ENCODE measurements around the gene PDCD7.

Gene PDCD7

GRCh38 chr15:65115086-65115485, 18.5 kb downstream of the PDCD7 start, which contains the start of gene UBAP1L:
Gene UBAP1L, minus strand, starts transcription at chr15:65115200. Its CDS starts 8,985 bp downstream, at chr15:65106215.
- no peak within 1 kb of the TSS for H3K4me2 ChIP-seq (ENCODE audit: insufficient read depth, low read length)
- ATAC-seq (ENCODE audit: insufficient read depth, low read depth) (no peak), DNase-seq (no peak)
- no peaks in the 10 kb centered on the region for H3K27me3 ChIP-seq (ENCODE audit: insufficient read depth, low read length, poor library complexity)
- H2AFZ ChIP-seq (ENCODE audit: low read depth, low read length) = no peak within 1 kb of the TSS
- peaks cover 65% of the 10 kb centered on the region for H3K36me3 ChIP-seq (ENCODE audit: insufficient read depth, low read length)
- no peak for TF ChIP-seq CTCF (IDR thresholded peaks at IDR 0.05; ENCODE audit: borderline replicate concordance, extremely low read depth, low read length, poor library complexity, severe bottlenecking)
- no peak for TF ChIP-seq EZH2 (IDR thresholded peaks at IDR 0.05; ENCODE audit: borderline replicate concordance, low read depth, low read length, severe bottlenecking)
- H3K9me3 ChIP-seq (ENCODE audit: insufficient read depth, low read length, severe bottlenecking) = no peaks in the 10 kb centered on the region
- H3K9ac ChIP-seq (ENCODE audit: low read depth, low read length) = no peak within 1 kb of the TSS
- no peaks in the 10 kb centered on the region; the same call in 1 of the 2 replicates for H4K20me1 ChIP-seq (ENCODE audit: insufficient read depth, low read length)
- H3K79me2 ChIP-seq (ENCODE audit: insufficient read depth, low read length) = no peaks in the 10 kb centered on the region
- no peak within 1 kb of the TSS for H3K27ac ChIP-seq (ENCODE audit: low read length)
- H3K4me1 ChIP-seq (ENCODE audit: insufficient read depth, low read length) = no peaks in the 10 kb centered on the region
- no peak within 1 kb of the TSS for H3K4me3 ChIP-seq (ENCODE audit: low read depth in 1 of 2, low read length in 2 of 2)

- Histone ChIP-seq H3K9ac (ENCODE audit: low read depth, low read length) (no peak overlapping the region), H3K4me3 (ENCODE audit: low read depth in 1 of 2, low read length in 2 of 2) (no peak overlapping the region), H3K79me2 (ENCODE audit: insufficient read depth, low read length) (no peaks in the 10 kb centered on the region), H3K4me1 (ENCODE audit: insufficient read depth, low read length) (no peaks in the 10 kb centered on the region), H3K4me2 (ENCODE audit: insufficient read depth, low read length) (no peak overlapping the region), H3K36me3 (ENCODE audit: insufficient read depth, low read length) (peaks cover 37% of the 10 kb centered on the region), H2AFZ (ENCODE audit: low read depth, low read length) (no peak overlapping the region), H4K20me1 (ENCODE audit: insufficient read depth, low read length) (no peaks in the 10 kb centered on the region), H3K9me3 (ENCODE audit: insufficient read depth, low read length, severe bottlenecking) (no peaks in the 10 kb centered on the region), H3K27me3 (ENCODE audit: insufficient read depth, low read length, poor library complexity) (no peaks in the 10 kb centered on the region), H3K27ac (ENCODE audit: low read length) (no peak overlapping the region)
- no peak for TF ChIP-seq EZH2 (IDR thresholded peaks at IDR 0.05; ENCODE audit: borderline replicate concordance, low read depth, low read length, severe bottlenecking)
- no peak for TF ChIP-seq CTCF (IDR thresholded peaks at IDR 0.05; ENCODE audit: borderline replicate concordance, extremely low read depth, low read length, poor library complexity, severe bottlenecking)
- DNase-seq (no peak), ATAC-seq (ENCODE audit: insufficient read depth, low read depth) (no peak)
These were observed 22.8 kb downstream of the PDCD7 start for GRCh38 chr15:65110676-65111292.

- no peak overlapping the region for H3K4me2 ChIP-seq (ENCODE audit: insufficient read depth, low read length)
- peaks cover 32% of the 10 kb centered on the region for H3K36me3 ChIP-seq (ENCODE audit: insufficient read depth, low read length)
- no peaks in the 10 kb centered on the region for H3K4me1 ChIP-seq (ENCODE audit: insufficient read depth, low read length)
- TF ChIP-seq EZH2 (IDR thresholded peaks at IDR 0.05; ENCODE audit: borderline replicate concordance, low read depth, low read length, severe bottlenecking) (no peak), CTCF (IDR thresholded peaks at IDR 0.05; ENCODE audit: borderline replicate concordance, extremely low read depth, low read length, poor library complexity, severe bottlenecking) (no peak)
- H3K4me3 ChIP-seq (ENCODE audit: low read depth in 1 of 2, low read length in 2 of 2) = no peak overlapping the region
- H2AFZ ChIP-seq (ENCODE audit: low read depth, low read length) = no peak overlapping the region
- no peaks in the 10 kb centered on the region for H3K79me2 ChIP-seq (ENCODE audit: insufficient read depth, low read length)
- ATAC-seq (ENCODE audit: insufficient read depth, low read depth) (no peak), DNase-seq (no peak)
- H4K20me1 ChIP-seq (ENCODE audit: insufficient read depth, low read length) = no peaks in the 10 kb centered on the region
- no peak overlapping the region for H3K27ac ChIP-seq (ENCODE audit: low read length)
- no peaks in the 10 kb centered on the region for H3K27me3 ChIP-seq (ENCODE audit: insufficient read depth, low read length, poor library complexity)
- no peaks in the 10 kb centered on the region for H3K9me3 ChIP-seq (ENCODE audit: insufficient read depth, low read length, severe bottlenecking)
- H3K9ac ChIP-seq (ENCODE audit: low read depth, low read length) = no peak overlapping the region
These were observed 27.5 kb downstream of the PDCD7 start for GRCh38 chr15:65106011-65106590.
